ENCODE results near the gene HDLBP.
"Not testable (repeated sequence)": the region's sequence is repeated elsewhere in the genome, so short reads cannot be mapped to it uniquely, and the experiment has no call there.

The HDLBP gene

GRCh38 chr2:241329669-241330615, 14.5 kb upstream of the HDLBP start:
- H3K9me3 ChIP-seq (ENCODE audit: insufficient read depth, low read length), result no peaks in the 10 kb centered on the region
- no peak overlapping the region for H3K4me3 ChIP-seq (ENCODE audit: insufficient read length, low read depth)
- no peak for DNase-seq (ENCODE audit: low read depth, low spot score)
- TF ChIP-seq SUZ12 (IDR thresholded peaks at IDR 0.05; ENCODE audit: extremely low read depth, insufficient read depth, insufficient read length), result no peak
- TF ChIP-seq ZNF274 (IDR thresholded peaks at IDR 0.05; ENCODE audit: low read depth, low read length), result no peak
- no peak overlapping the region for H3K9ac ChIP-seq (ENCODE audit: insufficient read length, low read depth)
- H3K4me1 ChIP-seq (ENCODE audit: insufficient read depth, insufficient read length), result no peaks in the 10 kb centered on the region
- H3K36me3 ChIP-seq (ENCODE audit: insufficient read depth, insufficient read length, low read length), result peaks cover 84% of the 10 kb centered on the region
- H3K27me3 ChIP-seq (ENCODE audit: insufficient read depth, insufficient read length), result no peaks in the 10 kb centered on the region

GRCh38 chr2:241325257-241325656, 9.8 kb upstream of the HDLBP start:
- Histone ChIP-seq H3K4me3 (ENCODE audit: insufficient read length, low read depth) (no peak overlapping the region), H3K27me3 (ENCODE audit: insufficient read depth, insufficient read length) (no peaks in the 10 kb centered on the region), H3K9ac (ENCODE audit: insufficient read length, low read depth) (no peak overlapping the region), H3K9me3 (ENCODE audit: insufficient read depth, low read length) (no peaks in the 10 kb centered on the region), H3K36me3 (ENCODE audit: insufficient read depth, insufficient read length, low read length) (peaks cover 73% of the 10 kb centered on the region), H3K4me1 (ENCODE audit: insufficient read depth, insufficient read length) (no peaks in the 10 kb centered on the region)
- TF ChIP-seq ZNF274 (IDR thresholded peaks at IDR 0.05; ENCODE audit: low read depth, low read length) (no peak), YY1 (IDR thresholded peaks at IDR 0.05; ENCODE audit: insufficient read depth, insufficient read length) (no peak)
- no peak for DNase-seq (ENCODE audit: low read depth, low spot score)

- no peak overlapping the region for H3K9ac ChIP-seq (ENCODE audit: insufficient read length, low read depth)
- no peaks in the 10 kb centered on the region for H3K27me3 ChIP-seq (ENCODE audit: insufficient read depth, insufficient read length)
- H3K4me3 ChIP-seq (ENCODE audit: insufficient read length, low read depth), result no peak overlapping the region
- no peak for DNase-seq (ENCODE audit: low read depth, low spot score)
- no peaks in the 10 kb centered on the region for H3K9me3 ChIP-seq (ENCODE audit: insufficient read depth, low read length)
- no peaks in the 10 kb centered on the region for H3K4me1 ChIP-seq (ENCODE audit: insufficient read depth, insufficient read length)
- TF ChIP-seq SUZ12 (IDR thresholded peaks at IDR 0.05; ENCODE audit: extremely low read depth, insufficient read depth, insufficient read length) (no peak), ZNF274 (IDR thresholded peaks at IDR 0.05; ENCODE audit: low read depth, low read length) (no peak), YY1 (IDR thresholded peaks at IDR 0.05; ENCODE audit: insufficient read depth, insufficient read length) (no peak)
- peaks cover 69% of the 10 kb centered on the region for H3K36me3 ChIP-seq (ENCODE audit: insufficient read depth, insufficient read length, low read length)
These were observed 9.3 kb upstream of the HDLBP start for GRCh38 chr2:241324775-241325174.

DNA sequence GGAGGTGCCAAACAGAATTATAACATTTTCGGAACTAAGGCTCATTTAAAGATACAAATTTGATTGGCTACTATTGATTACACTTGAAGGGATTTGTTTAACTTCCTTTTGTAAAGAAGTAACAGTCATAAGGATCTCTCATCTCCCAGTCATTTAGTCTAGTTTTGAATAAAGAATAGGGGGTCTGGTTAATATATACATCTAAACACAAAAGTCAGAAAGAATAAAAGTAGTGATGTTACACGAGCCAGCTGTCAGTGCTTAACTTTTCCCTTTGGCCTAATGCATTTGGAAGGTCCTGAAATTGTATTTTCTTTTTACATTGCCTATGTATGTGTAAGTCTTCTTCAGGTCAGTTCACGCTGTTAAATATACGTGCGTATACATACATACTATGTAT, 8.3 kb upstream of the HDLBP start:
- no peaks in the 10 kb centered on the region for H3K4me1 ChIP-seq (ENCODE audit: insufficient read depth, insufficient read length)
- no peak overlapping the region for H3K9ac ChIP-seq (ENCODE audit: insufficient read length, low read depth)
- no peak for TF ChIP-seq ZNF274 (IDR thresholded peaks at IDR 0.05; ENCODE audit: low read depth, low read length)
- TF ChIP-seq SUZ12 (IDR thresholded peaks at IDR 0.05; ENCODE audit: extremely low read depth, insufficient read depth, insufficient read length), result no peak
- TF ChIP-seq YY1 (IDR thresholded peaks at IDR 0.05; ENCODE audit: insufficient read depth, insufficient read length), result no peak
- H3K27me3 ChIP-seq (ENCODE audit: insufficient read depth, insufficient read length), result no peaks in the 10 kb centered on the region
- DNase-seq (ENCODE audit: low read depth, low spot score), result no peak
- peaks cover 66% of the 10 kb centered on the region for H3K36me3 ChIP-seq (ENCODE audit: insufficient read depth, insufficient read length, low read length)
- H3K9me3 ChIP-seq (ENCODE audit: insufficient read depth, low read length), result no peaks in the 10 kb centered on the region
- no peak overlapping the region for H3K4me3 ChIP-seq (ENCODE audit: insufficient read length, low read depth)

GRCh38 chr2:241321886-241322285, 6.4 kb upstream of the HDLBP start:
- no peaks in the 10 kb centered on the region for H3K4me1 ChIP-seq (ENCODE audit: insufficient read depth, insufficient read length)
- no peak overlapping the region for H3K4me3 ChIP-seq (ENCODE audit: insufficient read length, low read depth)
- no peaks in the 10 kb centered on the region for H3K9me3 ChIP-seq (ENCODE audit: insufficient read depth, low read length)
- H3K27me3 ChIP-seq (ENCODE audit: insufficient read depth, insufficient read length), result no peaks in the 10 kb centered on the region
- DNase-seq (ENCODE audit: low read depth, low spot score), result no peak
- H3K9ac ChIP-seq (ENCODE audit: insufficient read length, low read depth), result no peak overlapping the region
- H3K36me3 ChIP-seq (ENCODE audit: insufficient read depth, insufficient read length, low read length), result peaks cover 68% of the 10 kb centered on the region
- no peak for TF ChIP-seq ZNF274 (IDR thresholded peaks at IDR 0.05; ENCODE audit: low read depth, low read length)
- no peak for TF ChIP-seq SUZ12 (IDR thresholded peaks at IDR 0.05; ENCODE audit: extremely low read depth, insufficient read depth, insufficient read length)
- no peak for TF ChIP-seq YY1 (IDR thresholded peaks at IDR 0.05; ENCODE audit: insufficient read depth, insufficient read length)

- no peaks in the 10 kb centered on the region for H3K27me3 ChIP-seq (ENCODE audit: insufficient read depth, insufficient read length)
- no peak overlapping the region for H3K4me3 ChIP-seq (ENCODE audit: insufficient read length, low read depth)
- TF ChIP-seq SUZ12 (IDR thresholded peaks at IDR 0.05; ENCODE audit: extremely low read depth, insufficient read depth, insufficient read length) (no peak), ZNF274 (IDR thresholded peaks at IDR 0.05; ENCODE audit: low read depth, low read length) (no peak), YY1 (IDR thresholded peaks at IDR 0.05; ENCODE audit: insufficient read depth, insufficient read length) (no peak)
- H3K9me3 ChIP-seq (ENCODE audit: insufficient read depth, low read length), result no peaks in the 10 kb centered on the region
- H3K36me3 ChIP-seq (ENCODE audit: insufficient read depth, insufficient read length, low read length), result peaks cover 67% of the 10 kb centered on the region
- no peaks in the 10 kb centered on the region for H3K4me1 ChIP-seq (ENCODE audit: insufficient read depth, insufficient read length)
- H3K9ac ChIP-seq (ENCODE audit: insufficient read length, low read depth), result no peak overlapping the region
- DNase-seq (ENCODE audit: low read depth, low spot score), result no peak
These were observed 5.6 kb upstream of the HDLBP start for GRCh38 chr2:241321033-241321432.

DNA sequence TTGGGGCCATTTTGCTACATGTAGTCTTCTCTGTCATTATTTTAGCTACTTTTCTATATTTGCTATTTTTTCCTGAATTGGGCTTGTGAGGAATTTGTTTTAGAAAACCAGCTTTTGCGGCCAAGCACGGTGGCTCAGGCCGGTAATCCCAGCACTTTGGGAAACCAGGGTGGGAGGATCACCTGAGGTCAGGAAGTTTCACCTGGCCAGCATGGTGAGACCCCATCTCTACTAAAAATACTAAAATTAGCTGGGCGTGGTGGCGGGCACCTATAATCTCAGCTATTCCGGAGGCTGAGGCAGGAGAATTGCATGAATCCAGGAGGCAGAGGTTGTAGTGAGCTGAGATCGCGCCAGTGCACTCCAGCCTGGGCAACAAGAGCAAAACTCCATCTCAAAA, 4.9 kb upstream of the HDLBP start:
- no peak overlapping the region for H3K4me3 ChIP-seq (ENCODE audit: insufficient read length, low read depth)
- no peaks in the 10 kb centered on the region for H3K27me3 ChIP-seq (ENCODE audit: insufficient read depth, insufficient read length)
- TF ChIP-seq ZNF274 (IDR thresholded peaks at IDR 0.05; ENCODE audit: low read depth, low read length), result no peak
- no peak for TF ChIP-seq YY1 (IDR thresholded peaks at IDR 0.05; ENCODE audit: insufficient read depth, insufficient read length)
- TF ChIP-seq SUZ12 (IDR thresholded peaks at IDR 0.05; ENCODE audit: extremely low read depth, insufficient read depth, insufficient read length), result no peak
- no peaks in the 10 kb centered on the region for H3K4me1 ChIP-seq (ENCODE audit: insufficient read depth, insufficient read length)
- peaks cover 61% of the 10 kb centered on the region for H3K36me3 ChIP-seq (ENCODE audit: insufficient read depth, insufficient read length, low read length)
- H3K9me3 ChIP-seq (ENCODE audit: insufficient read depth, low read length), result no peaks in the 10 kb centered on the region
- H3K9ac ChIP-seq (ENCODE audit: insufficient read length, low read depth), result no peak overlapping the region
- no peak for DNase-seq (ENCODE audit: low read depth, low spot score)

DNA sequence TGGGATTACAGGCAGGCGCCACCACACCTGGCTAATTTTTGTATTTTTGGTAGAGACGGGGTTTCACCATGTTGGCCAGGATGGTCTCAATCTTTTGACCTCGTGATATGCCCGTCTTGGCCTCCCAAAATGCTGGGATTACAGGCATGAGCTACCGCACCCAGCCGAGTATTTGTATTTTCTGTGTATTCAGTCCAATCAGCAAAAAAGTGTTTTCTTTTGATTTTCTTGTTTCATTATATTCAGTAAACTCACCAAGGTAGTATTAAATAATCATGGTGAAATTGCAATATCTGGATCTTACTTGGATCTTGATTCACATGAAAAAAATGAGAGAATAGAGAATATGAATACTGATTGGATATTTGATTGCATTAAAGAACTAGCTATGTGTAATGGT, 3.4 kb upstream of the HDLBP start:
- DNase-seq (ENCODE audit: low read depth, low spot score); H3K4me3 ChIP-seq (ENCODE audit: insufficient read length, low read depth); H3K4me1 ChIP-seq (ENCODE audit: insufficient read depth, insufficient read length); H3K27me3 ChIP-seq (ENCODE audit: insufficient read depth, insufficient read length); H3K9me3 ChIP-seq (ENCODE audit: insufficient read depth, low read length); H3K9ac ChIP-seq (ENCODE audit: insufficient read length, low read depth): not testable (repeated sequence)
- H3K36me3 ChIP-seq (ENCODE audit: insufficient read depth, insufficient read length, low read length), result peaks cover 46% of the 10 kb centered on the region
